ENCODE data around the gene PPP3CA.
"Not testable (repeated sequence)": the region's sequence is repeated elsewhere in the genome, so short reads cannot be mapped to it uniquely, and the experiment has no call there.

Gene PPP3CA

DNA sequence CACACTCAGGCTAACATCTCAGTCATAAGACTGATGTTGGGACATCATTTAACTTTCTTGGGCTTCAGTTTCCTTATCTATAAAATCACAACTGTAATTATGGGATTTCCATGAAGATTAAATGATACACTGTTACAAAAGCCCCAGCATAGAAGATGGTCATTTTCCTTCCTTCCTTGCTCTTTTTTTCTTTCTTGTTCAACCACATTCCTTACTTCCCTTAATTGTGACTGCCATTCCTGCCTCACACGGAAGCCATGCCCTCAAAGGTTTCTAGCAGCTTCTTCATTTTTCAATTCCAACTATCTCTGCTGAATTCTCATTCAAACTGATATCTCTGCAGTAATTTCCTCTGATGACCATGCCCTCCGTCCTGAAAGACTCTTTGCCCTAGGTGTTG is 311.8 kb downstream of the PPP3CA start:
- no peak for DNase-seq

DNA sequence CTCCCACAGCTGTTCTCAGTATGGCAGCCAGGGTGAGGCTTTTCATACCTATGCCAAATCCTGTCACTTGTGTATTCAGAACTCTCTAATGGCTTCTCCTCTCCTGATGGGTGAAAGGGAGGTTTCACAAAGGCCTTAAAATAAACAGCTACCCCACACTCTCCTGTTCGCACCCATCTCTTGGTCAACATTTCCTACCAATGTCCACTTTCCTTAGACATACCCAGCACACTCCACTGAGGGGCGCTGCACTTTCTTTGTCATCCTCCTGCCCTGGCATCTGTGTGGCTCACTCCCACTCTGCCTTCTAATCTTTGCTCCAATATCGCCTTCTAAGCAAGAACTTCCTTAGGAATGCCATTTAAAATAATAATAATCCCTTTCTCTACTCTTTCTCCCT is 313.3 kb downstream of the PPP3CA start:
- no peak for DNase-seq

DNA sequence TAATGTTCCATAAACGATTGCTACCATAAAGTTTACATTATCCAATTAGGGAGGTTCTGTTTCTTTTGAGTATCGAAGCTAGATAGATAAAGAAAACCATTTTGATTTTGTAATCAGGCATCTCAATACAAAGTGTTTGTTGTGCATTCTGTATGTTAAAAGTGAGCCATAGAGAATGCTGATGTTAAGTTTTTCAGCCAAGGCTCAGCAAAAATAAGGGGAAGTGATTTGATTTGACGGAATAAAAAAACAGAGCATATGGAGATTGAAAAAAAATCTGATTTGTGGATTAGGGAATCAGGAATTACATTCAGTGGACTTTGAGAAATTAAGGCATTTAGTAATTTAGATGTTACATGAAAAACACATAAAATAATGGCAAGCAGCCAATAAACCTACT is 314.8 kb downstream of the PPP3CA start:
- DNase-seq: no peak

DNA sequence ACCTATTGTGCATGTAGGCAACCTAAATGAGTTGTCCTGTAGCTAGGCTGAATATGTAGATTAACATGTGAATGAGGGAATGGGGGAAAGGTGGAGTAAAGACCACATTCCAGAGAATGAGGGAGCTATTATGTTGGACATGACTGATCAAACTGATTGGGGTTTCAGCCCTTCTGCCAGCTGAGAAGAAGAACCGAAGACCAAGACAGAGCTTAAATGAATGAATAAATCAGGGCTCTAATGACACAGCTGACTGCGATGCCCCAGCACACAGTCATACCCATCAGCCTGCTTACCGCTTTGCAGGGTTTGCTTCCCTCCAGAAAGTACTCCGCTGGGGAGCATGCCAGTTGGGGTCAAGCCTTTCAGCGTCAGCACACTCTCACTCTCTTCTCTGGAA is 315.4 kb downstream of the PPP3CA start:
- no peak for DNase-seq

DNA sequence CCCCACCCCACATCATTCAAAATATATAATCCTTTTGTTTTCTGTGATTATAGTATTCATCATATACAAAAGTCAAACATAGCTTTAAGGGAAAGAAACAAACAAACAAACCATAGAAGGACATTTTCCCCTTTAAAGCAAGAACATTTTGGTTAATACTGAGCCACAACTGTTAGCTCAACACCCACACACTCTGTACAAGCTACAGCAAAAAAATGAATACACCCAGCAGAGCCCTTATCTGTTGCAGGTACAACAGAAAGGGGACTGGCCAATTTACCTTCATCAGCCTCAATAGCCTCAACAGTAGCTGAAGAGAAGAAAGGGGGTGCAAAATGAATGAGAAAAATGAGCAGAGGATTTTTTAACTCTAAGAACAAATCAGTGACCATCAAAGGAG is 318.4 kb downstream of the PPP3CA start:
- no peak for DNase-seq

DNA sequence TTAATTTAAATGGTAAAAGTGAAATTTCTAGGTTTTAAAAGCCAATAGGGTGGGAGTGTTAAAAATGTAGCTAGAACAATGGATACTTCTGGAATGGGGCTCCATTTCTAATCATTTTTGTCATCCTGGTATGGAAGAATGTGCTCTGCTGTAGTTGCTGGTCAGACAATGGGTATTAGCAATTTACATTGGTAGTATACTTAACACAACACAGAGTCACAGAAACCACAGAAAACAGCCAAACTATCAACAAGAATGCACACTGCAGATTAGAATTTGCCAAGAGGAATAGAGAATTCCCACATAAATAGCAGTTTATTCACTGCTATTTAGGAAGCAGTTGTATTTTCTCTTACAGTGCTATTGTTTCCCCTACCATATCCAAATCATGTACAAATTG is 319.6 kb downstream of the PPP3CA start:
- no peak for DNase-seq

DNA sequence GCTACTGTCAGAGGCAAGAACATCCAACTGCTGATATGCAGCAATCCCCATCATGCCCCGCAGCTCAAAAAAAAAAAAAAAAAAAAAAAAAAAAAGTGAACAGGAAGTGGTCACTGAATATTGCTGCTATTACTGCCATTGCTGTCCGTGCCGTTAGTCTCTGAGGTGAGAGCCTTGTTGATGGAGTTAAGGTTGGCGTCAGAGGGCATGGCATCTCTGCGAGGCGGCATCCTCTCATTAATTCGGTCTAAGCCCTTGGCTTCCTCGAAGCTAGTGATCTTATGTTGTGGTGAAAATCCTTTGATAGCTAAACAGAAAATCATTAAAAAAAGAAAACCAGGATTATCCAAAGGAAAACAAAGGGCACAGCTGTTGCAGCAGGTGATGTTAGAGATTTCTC is 321.6 kb downstream of the PPP3CA start:
- no peak for DNase-seq

DNA sequence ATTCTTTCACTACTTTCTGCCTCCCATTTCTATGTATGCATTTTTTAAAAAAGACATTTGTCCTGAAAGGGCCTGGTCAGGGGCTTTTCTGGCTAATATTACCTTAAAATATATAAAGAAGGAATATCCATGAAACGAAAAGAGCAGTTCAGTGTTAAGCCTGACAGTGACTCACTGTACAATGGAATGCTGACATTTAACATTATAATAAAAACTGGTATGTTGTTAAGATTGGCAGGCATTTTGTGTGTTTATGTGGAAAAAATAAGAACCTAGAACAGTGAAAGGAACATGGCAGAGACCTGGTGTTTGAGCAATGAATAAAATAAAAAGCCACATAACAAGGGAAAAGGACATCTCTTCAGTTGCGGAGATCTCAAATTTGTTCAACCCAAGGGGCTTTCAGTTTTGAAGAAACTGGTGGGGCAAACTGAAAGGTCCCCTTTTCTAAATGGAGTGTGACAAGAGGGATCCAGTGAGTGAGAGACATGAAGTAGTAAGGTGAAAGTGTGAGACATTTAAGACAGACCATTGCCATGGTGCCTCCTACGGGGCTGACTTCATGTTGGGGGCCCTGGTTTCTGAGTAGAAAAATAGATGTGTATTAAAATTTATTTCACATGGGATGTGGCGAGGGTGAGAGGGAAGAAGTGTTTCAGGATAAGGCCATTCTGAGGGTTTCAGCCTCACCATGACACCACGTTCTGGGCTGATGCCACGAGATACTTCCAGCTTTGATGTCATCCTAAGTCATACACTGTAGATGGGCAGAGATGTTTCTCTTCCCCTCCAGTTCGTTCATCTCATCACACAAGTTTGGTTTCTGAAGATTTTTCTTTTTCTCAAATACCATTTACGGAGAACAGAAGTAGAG is 324.9 kb downstream of the PPP3CA start:
- no peak for DNase-seq

DNA sequence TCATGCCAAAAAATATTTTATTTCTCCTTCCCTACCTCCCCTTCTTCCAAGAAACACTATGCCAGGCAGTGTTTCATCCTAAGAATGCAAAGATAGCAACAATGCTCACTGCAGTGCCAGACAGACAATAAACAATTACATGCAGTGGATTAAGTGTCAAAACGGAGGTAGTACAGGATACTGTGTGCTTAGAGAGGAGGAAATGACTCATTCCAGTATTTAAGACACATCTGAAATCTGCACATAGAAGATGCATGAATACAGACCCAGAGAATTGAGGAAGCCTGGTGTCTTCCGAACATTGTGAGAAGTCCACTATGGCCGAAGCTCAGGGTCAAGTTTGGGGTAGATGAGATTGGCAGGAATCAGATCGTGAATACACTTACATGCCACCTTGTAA is 326.4 kb downstream of the PPP3CA start:
- DNase-seq: peak in 1 of 2 experiments; percentile 49

DNA sequence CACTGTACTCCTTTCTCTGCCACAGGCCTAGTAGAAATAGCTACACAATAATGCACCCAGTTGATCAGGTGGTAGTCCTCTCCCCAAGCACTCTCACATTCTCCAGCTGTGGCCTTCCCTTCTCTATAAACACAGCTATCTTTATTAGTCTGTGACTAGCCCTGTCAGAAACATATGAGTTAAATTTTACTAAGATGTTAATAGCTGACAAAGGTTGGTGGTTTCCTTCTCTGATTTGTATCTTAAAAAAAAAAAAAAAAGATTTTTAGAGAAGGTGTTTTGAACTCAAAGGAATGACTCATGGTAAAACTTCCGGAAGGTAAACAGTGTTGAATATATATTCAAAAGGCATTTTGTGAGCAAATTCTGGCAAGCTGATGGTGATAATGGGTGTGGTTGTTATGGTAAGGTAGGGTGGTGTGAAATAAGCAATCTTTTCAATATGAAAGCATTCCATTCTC is 327.4 kb downstream of the PPP3CA start:
- DNase-seq: no peak

DNA sequence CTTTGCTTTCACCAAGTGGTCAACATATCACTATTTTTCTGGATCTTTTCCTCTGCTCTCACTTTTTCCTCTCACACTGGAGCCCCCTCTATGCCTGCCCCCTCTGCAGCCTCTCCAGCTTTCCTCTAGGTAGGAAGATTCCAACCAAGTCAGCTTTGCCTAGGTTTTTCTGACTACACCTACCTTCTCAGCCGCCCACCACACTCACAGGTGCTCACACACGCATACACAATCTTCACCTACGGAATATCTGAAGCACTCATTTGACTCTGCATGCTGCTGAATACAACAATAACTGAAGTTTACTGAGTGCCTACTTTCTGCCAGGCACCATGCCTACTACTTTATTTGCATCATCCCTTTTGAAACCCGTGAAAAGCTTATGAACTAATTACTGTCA is 328.0 kb downstream of the PPP3CA start:
- DNase-seq: no peak

DNA sequence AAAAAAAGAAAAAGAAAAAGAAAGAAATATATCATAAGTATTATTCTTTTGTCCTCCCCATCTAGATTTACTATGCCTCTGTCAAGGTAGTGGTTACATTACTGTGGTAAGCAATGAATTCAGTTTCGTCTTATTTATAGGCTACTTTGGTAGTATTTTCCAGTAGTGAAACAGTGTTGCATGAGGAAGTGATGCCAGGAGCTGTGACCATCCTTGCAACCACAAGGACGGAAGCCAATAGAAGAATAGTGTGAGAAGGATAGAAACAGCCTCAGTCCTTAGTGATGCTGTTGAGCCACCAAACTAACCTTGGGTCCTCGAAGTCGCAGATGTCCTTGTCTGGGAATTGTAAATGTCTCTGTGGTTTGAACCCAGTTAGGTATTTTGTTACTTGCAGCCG is 328.5 kb downstream of the PPP3CA start:
- DNase-seq: no peak

DNA sequence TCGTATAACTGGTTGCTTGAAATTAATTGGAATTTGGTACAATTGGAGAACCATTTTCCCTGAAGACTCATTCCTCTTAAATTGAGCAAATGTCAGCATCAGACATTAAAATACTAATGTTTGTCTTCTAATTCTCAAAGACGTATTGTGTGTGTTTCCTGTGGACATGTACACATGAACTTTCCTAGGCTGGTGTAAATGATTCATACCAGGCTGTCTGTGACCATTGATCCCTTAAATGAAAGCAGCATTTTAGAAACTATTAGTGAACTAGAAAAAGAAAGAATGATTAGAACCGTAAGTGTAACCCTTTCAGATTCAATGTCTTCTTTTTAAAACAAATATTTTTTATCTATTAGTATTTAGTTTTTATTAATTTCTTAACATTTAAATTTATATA is 332.9 kb downstream of the PPP3CA start:
- DNase-seq: no peak

DNA sequence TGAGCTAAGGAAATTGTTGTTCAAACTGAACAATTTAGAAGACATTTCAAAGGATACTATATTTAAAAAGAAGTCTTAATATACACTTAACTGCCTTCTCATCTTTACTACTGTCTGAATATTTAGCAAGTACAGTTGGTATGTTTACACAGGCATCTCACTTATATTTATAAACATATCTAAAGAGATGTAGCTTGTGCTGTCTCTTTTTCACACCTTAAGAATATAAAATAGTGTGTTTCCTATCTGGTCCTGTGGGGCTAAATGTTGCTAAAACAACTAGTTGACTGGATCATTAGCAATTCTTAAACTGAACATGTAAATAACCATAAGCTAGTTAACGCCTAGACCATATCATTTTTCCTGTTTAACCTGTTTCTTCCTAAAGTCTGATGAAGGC is 336.3 kb downstream of the PPP3CA start:
- DNase-seq: no peak

DNA sequence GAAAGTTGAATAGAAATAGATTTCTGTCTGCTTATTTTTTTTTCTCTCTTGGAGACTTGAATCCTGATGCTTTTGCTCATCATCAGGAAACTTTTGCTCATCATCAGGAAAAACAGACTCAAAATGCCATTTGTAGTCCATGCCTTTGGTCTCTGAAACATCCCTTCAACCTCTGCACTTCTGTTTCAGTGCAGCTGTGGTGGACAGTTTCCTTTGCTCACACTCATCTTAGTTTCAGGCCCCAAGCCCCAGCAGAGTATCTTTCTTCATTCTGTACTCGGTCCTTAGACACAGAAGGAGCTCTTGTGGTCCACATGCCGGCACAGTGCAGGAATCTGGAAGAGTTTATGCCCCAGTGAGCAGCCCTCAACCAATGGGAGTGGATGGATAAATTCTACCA is 337.9 kb downstream of the PPP3CA start:
- DNase-seq: no peak

DNA sequence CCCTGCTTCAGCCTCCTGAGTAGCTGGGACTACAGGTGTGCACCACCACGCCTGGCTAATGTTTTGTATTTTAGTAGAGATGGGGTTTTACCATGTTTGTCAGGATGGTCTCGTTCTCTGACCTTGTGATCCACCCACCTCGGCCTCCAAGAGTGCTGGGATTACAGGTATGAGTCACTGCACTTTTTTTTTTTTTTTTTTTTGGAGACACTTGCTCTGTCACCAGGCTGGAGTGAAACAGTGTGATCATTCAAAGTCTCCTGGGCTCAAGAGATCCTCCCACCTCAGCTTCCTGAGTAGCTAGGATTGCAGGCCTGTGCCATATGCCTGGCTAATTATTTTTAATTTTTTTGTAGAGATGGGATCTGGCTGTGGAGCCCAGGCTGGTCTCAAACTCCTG is 338.8 kb downstream of the PPP3CA start:
- DNase-seq: no peak

DNA sequence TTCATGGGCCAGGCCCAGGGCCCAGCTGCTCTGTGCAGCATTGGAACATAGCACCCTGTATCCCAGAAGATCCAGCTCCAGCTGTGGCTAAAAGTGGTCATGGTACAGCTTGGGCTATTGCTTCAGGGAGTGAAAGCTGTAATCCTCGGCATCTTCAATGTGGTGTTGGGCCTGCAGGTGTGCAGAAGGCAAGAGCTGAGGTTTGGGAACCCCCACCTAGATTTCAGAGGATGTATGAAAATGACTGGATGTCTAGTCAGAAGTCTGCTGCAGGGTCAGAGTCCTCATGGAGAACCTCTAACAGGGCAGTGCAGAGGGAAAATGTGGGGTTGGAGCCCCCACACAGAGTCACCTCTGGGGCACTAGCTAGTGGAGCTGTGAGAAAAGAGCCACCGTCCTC is 341.7 kb downstream of the PPP3CA start:
- no peak for DNase-seq

DNA sequence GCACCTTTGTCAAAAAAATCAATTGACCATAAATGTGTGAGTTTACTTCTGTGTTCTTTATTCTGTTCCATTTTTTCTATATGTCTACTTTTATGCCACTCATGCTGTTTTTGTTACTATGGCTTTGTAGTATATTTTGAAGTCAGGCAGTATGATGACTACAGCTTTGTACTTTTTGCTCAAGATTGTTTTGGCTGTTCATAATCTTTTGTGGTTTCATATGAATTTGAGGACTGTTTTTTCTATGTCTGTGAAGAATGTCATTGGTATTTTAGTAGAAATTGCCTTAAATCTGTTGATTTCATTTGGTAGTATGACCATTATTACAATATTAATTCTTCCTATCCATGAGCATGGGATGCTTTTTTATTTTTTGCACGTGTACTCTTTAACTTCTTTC is 346.8 kb downstream of the PPP3CA start:
- DNase-seq: no peak

DNA sequence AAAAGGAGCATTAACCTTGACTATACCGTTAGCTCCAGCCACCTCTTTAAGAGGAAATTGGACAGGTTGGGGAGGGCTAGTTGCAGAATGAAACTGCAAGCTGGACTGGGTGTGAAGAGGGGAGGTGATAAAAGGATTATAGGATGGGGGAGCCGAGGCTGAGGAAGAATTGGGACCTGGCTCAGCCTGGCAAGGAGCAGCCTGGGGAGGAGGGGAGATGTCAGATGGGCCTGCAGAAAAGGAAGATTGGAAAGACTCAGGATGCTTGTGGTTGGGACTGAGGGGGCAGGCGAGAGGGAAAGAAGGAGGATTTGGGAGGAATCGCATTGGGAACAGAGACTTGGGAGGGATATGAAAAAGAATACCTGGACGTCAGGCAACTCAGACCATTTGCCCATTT is 351.7 kb downstream of the PPP3CA start:
- no peak for DNase-seq

DNA sequence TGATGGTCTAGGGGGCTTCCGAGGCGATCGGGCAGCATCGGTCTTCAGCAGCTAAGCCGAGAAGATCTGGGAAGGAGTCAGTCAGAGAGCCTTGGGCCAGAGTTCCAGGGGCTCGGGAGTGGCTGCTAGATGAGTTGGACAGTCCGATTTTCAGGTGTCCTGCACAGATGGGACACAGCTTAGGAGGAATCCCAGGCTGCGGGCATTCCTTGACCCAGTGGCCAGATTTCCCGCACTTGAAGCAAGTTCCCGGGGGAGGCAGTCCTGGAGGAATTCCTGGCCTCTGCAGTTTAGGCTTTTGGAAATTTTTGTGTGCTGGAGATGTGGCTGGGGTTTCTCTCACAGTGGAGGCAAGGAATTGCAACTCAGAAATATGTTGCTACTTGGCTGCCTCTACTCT is 352.3 kb downstream of the PPP3CA start:
- DNase-seq: not testable (repeated sequence)

DNA sequence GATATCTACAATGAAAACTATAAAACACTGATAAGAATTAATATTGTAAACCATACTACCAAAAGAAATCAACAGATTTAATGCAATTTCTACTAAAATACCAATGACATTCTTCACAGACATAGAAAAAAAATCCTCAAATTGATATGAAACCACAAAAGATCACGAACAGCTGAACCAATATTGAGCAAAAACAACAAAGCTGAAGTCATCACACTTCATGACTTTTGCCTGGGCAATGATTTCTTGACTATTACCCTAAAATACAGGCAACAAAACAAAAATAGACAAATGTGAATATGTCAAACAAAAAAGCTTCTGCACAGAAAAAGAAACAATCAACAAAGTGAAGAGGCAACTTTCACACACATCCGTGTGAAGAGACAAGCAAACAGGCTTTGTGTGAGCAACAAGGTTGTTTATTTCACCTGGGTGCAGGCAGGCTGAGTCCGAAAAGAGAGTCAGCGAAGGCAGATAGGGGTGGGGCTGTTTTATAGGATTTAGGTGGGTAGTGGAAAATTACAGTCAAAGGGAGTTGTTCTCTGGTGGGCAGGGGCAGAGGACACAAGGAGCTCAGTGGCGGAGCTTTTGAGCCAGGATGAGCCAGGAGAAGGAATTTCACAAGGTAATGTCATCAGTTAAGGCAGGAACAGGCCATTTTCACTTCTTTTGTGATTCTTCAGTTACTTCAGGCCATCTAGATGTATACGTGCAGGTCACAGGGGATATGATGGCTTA is 355.8 kb downstream of the PPP3CA start:
- DNase-seq: not testable (repeated sequence)

DNA sequence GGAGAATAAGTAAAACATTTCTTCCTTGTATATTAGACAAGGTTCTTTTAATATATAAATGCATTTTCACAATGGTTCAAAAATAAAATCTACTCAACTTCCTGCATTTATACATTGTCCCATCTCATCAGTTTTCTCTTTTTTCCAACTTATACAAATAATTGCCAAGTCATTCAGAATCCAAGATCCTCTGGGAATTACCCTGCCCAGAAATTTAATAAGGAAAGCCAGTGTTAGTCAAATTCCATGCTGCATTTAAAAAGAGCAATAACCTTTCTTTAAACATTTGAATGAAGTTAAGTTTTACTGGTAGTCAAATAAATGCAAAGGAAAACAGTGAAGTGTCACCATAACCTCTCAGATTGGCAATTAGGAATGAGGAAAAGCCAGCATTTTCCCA is 357.9 kb downstream of the PPP3CA start:
- DNase-seq: no peak

DNA sequence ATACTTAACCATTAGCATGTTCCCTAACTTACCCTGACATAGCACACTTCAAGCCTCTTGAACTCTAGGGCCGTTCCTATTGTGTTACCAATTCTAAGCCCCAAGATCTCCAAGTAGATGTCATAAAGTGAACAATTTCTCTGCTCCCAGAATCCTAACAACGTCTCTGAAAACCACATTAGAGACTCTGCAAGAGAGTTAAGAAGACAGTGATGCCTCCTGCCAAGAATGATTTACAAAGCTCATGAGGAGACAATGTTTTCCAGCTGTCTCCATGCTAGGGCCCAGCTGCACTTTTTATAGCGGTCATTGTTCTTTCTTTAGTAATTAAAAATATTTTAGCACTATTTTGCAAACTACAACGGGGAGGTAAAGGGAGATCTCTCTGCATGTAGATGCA is 358.4 kb downstream of the PPP3CA start:
- no peak for DNase-seq

DNA sequence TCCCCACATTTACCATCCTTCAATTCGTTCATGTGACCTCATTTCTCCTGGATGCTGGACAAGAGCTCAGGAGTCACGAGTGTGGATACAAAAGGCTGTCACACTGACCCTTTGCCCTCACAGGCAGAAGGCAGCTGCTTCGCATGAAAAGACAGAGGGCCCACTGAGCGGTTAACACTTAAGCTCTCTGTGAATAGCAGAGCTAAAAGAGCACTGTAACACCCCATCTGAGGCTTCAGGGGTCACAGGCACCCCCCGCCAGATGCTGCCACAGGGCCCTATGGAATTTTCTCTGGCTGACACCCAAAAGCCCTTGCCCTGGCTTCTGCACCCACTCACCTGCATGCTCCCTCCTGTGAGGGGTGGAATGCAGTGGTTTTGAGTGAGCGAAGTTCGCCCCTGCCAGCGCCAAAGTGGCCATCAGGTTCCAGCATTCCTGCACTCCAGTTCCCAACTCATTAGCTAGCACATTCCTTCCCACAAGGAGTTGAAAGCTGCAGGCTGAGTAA is 360.9 kb downstream of the PPP3CA start:
- DNase-seq: no peak
